ENCODE data around the gene BICD2.
A peak's percentile ranks its signal among the peaks of the same experiment; 100 is the strongest.

The BICD2 gene

DNA sequence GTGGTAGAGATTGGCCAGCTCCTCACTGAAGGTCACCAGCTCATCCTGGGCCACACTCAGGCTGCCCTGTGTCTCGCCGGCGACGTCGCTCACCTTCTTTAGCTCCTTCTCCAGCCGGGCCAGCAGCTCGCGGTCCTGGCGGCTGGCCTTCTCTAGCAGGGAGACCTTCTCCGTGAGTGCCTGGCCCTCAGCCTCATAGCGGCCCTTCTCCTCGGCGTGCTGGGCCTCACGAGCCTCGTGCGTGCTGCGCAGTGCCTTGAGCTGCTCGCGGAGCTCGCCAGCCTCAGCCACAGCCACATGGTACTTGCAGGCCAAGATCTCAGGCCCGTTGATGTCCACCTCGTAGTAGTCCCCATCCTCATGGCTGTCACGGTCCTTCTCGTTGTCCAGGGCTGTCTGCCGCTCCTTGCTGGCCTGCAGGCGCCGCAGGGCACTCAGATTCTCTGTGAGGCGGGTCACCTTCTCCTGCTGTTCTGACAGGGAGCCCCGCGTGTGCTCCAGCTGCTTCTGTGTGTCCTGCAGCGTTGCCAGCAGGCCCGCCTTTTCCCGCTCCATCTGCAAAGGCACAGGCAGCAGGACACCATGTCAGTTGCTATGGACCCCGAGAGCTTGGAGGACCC lies 45.5 kb downstream of the BICD2 start:
- H3K9ac ChIP-seq (ENCODE audit: low read depth, low read length, poor library complexity): no peak overlapping the region
- DNase-seq (ENCODE audit: low spot score): no peak
- no peak overlapping the region for H3K4ac ChIP-seq (ENCODE audit: low read length)
- no peak overlapping the region for H3K14ac ChIP-seq (ENCODE audit: low read length)
- no peak overlapping the region for H2BK15ac ChIP-seq (ENCODE audit: low read length)
- H3K4me2 ChIP-seq (ENCODE audit: insufficient read depth, low read length, poor library complexity, severe bottlenecking): no peak overlapping the region
- peaks cover 71 to 94% of the 10 kb centered on the region in 2 donors for H3K36me3 ChIP-seq (replicated peaks in 1 of 2; ENCODE audit: control insufficient read depth in 2 of 2, insufficient read depth in 2 of 2, low read length in 2 of 2)
- H2BK120ac ChIP-seq (ENCODE audit: low read depth, low read length): no peak overlapping the region
- no peak overlapping the region for H2AK5ac ChIP-seq (ENCODE audit: low read depth, low read length)
- H3K9me3 ChIP-seq (replicated peaks in 1 of 2; ENCODE audit: control insufficient read depth in 2 of 2, insufficient read depth in 1 of 2, low read depth in 1 of 2, low read length in 2 of 2): no peaks in the 10 kb centered on the region
- no peak overlapping the region for H2BK5ac ChIP-seq (ENCODE audit: low read length)
- H3K4me3 ChIP-seq (ENCODE audit: low read length in 2 of 2): no peak overlapping the region
- no CpG with 5 or more reads among the region's 34 CpGs for WGBS, 2 donors (ENCODE audit: extremely low coverage in 2 of 2, insufficient read length in 2 of 2, insufficient replicate concordance in 1 of 2)
- no peak overlapping the region for H4K91ac ChIP-seq (ENCODE audit: low read depth, low read length, poor library complexity)
- H3K4me1 ChIP-seq (ENCODE audit: control insufficient read depth in 2 of 2, insufficient read depth in 1 of 2, low read depth in 1 of 2, low read length in 2 of 2): no peaks in the 10 kb centered on the region
- H3K27me3 ChIP-seq (ENCODE audit: control insufficient read depth in 3 of 3, insufficient read depth in 3 of 3, low read depth in 1 of 3, low read length in 3 of 3): no peaks in the 10 kb centered on the region
- H4K8ac ChIP-seq (ENCODE audit: low read depth, low read length): peak overlapping the region; percentile 6
- H2BK12ac ChIP-seq (ENCODE audit: low read length): no peak overlapping the region
- no peak overlapping the region for H3K18ac ChIP-seq (ENCODE audit: low read length)
- no peak overlapping the region for H3K27ac ChIP-seq (replicated peaks; ENCODE audit: low read length)
- H3K79me1 ChIP-seq (ENCODE audit: low read depth, low read length): no peaks in the 10 kb centered on the region
- H3K23ac ChIP-seq (ENCODE audit: low read depth, low read length, poor library complexity): no peak overlapping the region
- H2AFZ ChIP-seq (ENCODE audit: low read length): no peak overlapping the region

DNA sequence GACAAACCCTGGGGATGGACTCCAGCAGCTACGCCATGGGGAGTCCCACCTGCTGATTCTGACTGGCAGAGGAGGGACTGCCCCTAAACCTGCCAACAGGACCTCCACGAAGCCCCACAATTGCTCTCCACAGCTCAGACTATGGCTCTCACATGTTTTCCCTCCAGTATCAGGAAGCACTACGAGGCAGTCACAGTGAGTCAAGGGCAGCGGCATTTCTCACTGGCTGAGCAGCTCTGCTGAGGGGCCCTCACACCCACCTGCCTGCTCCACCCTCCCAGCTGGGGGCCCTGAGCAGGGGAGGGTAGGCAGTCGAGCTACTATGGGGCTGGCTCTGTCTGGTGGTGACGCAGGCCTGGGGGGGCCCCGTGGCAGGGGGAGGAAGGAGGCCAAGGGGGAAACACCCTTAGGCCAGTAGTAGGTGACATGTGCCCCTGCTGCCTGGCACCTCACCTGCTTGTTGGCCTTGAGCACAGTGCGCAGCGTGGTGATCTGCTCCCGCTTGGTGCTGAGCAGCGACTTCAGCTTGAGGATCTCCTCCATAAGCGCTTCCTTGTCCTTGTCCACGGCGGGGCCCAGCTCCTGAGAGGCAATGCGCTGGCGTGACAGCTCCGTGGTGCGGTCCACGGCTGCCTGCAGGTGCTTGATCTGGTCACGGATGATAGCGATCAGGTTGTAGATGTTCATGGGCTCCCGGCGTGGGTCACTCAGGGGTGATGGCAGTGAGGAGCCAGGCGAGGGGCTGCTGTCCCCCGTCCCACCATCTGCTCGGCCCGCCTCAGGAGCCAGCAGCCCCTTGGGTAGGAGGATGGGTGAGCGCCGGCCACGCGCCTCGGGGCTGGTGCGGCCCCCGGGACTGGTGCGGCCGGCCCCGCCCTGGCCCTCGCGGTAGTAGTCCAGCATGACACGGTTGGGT lies 46.3 kb downstream of the BICD2 start:
- H3K23ac ChIP-seq (ENCODE audit: low read depth, low read length, poor library complexity): no peak overlapping the region
- H3K4me3 ChIP-seq (ENCODE audit: low read length in 2 of 2): peak overlapping the region in 1 of 2 donors; percentile 16
- H2AK5ac ChIP-seq (ENCODE audit: low read depth, low read length): no peak overlapping the region
- no peak overlapping the region for H3K9ac ChIP-seq (ENCODE audit: low read depth, low read length, poor library complexity)
- H3K79me1 ChIP-seq (ENCODE audit: low read depth, low read length): no peaks in the 10 kb centered on the region
- H3K18ac ChIP-seq (ENCODE audit: low read length): no peak overlapping the region
- DNase-seq (ENCODE audit: low spot score): no peak
- H3K36me3 ChIP-seq (replicated peaks in 1 of 2; ENCODE audit: control insufficient read depth in 2 of 2, insufficient read depth in 2 of 2, low read length in 2 of 2): peaks cover 79 to 99% of the 10 kb centered on the region in 2 donors
- H3K4me1 ChIP-seq (ENCODE audit: control insufficient read depth in 2 of 2, insufficient read depth in 1 of 2, low read depth in 1 of 2, low read length in 2 of 2): no peaks in the 10 kb centered on the region
- no peak overlapping the region for H2BK120ac ChIP-seq (ENCODE audit: low read depth, low read length)
- H4K91ac ChIP-seq (ENCODE audit: low read depth, low read length, poor library complexity): no peak overlapping the region
- H2BK15ac ChIP-seq (ENCODE audit: low read length): no peak overlapping the region
- H2BK5ac ChIP-seq (ENCODE audit: low read length): peak overlapping the region; percentile 49
- H3K27ac ChIP-seq (replicated peaks; ENCODE audit: low read length): no peak overlapping the region
- H3K14ac ChIP-seq (ENCODE audit: low read length): no peak overlapping the region
- no peak overlapping the region for H3K4me2 ChIP-seq (ENCODE audit: insufficient read depth, low read length, poor library complexity, severe bottlenecking)
- no peak overlapping the region for H3K4ac ChIP-seq (ENCODE audit: low read length)
- H3K27me3 ChIP-seq (ENCODE audit: control insufficient read depth in 3 of 3, insufficient read depth in 3 of 3, low read depth in 1 of 3, low read length in 3 of 3): no peaks in the 10 kb centered on the region
- no CpG with 5 or more reads among the region's 40 CpGs for WGBS, 2 donors (ENCODE audit: extremely low coverage in 2 of 2, insufficient read length in 2 of 2, insufficient replicate concordance in 1 of 2)
- no peak overlapping the region for H2AFZ ChIP-seq (ENCODE audit: low read length)
- peak overlapping the region; percentile 53 for H4K8ac ChIP-seq (ENCODE audit: low read depth, low read length)
- no peaks in the 10 kb centered on the region for H3K9me3 ChIP-seq (replicated peaks in 1 of 2; ENCODE audit: control insufficient read depth in 2 of 2, insufficient read depth in 1 of 2, low read depth in 1 of 2, low read length in 2 of 2)
- no peak overlapping the region for H2BK12ac ChIP-seq (ENCODE audit: low read length)

DNA sequence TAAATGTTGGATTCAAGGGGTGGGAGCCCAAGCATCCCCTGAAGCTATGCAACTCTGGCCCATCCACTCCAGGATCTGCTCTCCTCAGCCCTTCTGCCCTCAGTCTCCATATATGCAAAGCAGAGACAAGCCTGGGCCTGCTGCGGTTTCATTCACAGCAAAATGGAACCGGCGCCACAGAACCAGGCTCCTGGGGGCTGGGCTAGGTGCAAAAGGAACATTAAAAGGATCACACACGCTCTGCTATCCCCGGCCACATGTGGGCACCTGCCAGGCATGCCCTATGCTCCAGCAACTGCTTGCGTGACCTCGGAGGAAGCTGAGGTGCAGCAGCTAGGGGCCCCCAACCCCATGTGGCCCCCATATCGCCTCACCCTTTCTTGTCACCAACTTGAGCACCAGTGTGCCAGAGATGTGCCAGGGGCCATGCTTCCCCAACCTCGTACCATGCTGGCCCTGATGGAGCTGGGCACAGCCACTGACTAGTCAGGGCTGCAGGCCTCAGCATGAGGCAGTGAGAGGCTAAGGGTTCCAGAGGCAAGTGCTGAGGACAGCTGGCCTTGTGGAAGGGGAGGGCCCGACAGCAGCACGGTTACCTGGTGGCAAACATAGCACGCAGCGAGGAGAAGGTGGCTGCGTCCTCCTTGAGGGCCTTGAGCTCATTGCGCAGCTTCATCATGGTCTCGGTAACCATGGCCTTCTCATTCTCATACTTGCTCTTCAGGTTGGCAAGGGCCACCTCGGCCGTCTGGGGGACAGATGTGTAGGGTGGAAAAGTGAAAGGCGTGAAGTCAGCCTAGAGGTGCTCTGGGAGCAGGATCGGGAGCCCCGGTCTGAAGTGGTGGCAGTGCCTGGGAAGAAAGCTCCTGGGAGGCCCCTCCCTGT lies 47.2 kb downstream of the BICD2 start:
- Histone ChIP-seq H3K9ac (ENCODE audit: low read depth, low read length, poor library complexity) (peak overlapping the region; percentile 24), H3K4me2 (ENCODE audit: insufficient read depth, low read length, poor library complexity, severe bottlenecking) (no peak overlapping the region)
- no CpG with 5 or more reads among the region's 21 CpGs for WGBS, 2 donors (ENCODE audit: extremely low coverage in 2 of 2, insufficient read length in 2 of 2, insufficient replicate concordance in 1 of 2)

More for the DNA sequence above, 47.2 kb downstream of the BICD2 start:
- Histone ChIP-seq H3K9me3 (replicated peaks in 1 of 2; ENCODE audit: control insufficient read depth in 2 of 2, insufficient read depth in 1 of 2, low read depth in 1 of 2, low read length in 2 of 2) (no peaks in the 10 kb centered on the region), H2AK5ac (ENCODE audit: low read depth, low read length) (no peak overlapping the region), H2BK5ac (ENCODE audit: low read length) (no peak overlapping the region), H3K18ac (ENCODE audit: low read length) (no peak overlapping the region), H2BK15ac (ENCODE audit: low read length) (no peak overlapping the region), H3K4me3 (ENCODE audit: low read length in 2 of 2) (no peak overlapping the region), H2BK120ac (ENCODE audit: low read depth, low read length) (no peak overlapping the region), H3K27me3 (ENCODE audit: control insufficient read depth in 3 of 3, insufficient read depth in 3 of 3, low read depth in 1 of 3, low read length in 3 of 3) (no peaks in the 10 kb centered on the region), H2AFZ (ENCODE audit: low read length) (no peak overlapping the region), H3K4ac (ENCODE audit: low read length) (no peak overlapping the region), H3K4me1 (ENCODE audit: control insufficient read depth in 2 of 2, insufficient read depth in 1 of 2, low read depth in 1 of 2, low read length in 2 of 2) (no peaks in the 10 kb centered on the region), H3K23ac (ENCODE audit: low read depth, low read length, poor library complexity) (no peak overlapping the region), H3K79me1 (ENCODE audit: low read depth, low read length) (no peaks in the 10 kb centered on the region), H3K14ac (ENCODE audit: low read length) (no peak overlapping the region), H3K36me3 (replicated peaks in 1 of 2; ENCODE audit: control insufficient read depth in 2 of 2, insufficient read depth in 2 of 2, low read length in 2 of 2) (peaks cover 76 to 99% of the 10 kb centered on the region in 2 donors), H4K91ac (ENCODE audit: low read depth, low read length, poor library complexity) (no peak overlapping the region), H2BK12ac (ENCODE audit: low read length) (no peak overlapping the region), H4K8ac (ENCODE audit: low read depth, low read length) (peak overlapping the region; percentile 19), H3K27ac (replicated peaks; ENCODE audit: low read length) (no peak overlapping the region)
- no peak for DNase-seq (ENCODE audit: low spot score)

All from neuronal stem cell (in vitro differentiated cells).